H1 (cell line): ENCODE data around the gene PHGDH. TPM values are rescaled to one million over a fixed set of nuclear protein-coding genes. Genes with fewer than 3 reads are reported as not detected.

Experiments used
- RBBP5 ChIP-seq: IDR thresholded peaks from 2 replicates; pipeline ENCODE4 v1.7.1; 2012; ENCODE audit warnings: low read depth, mild to moderate bottlenecking, inconsistent platforms, low read length, moderate library complexity, borderline replicate concordance
- SIRT6 ChIP-seq: IDR thresholded peaks from one replicate; pipeline ENCODE4 v1.7.1; 2012; ENCODE audit warnings: low read length, inconsistent platforms
- polyA plus RNA-seq, 7 experiments: library from polyadenylated mRNA; depleted of rRNA in 3 of 7; stranded (reverse) in 5 of 7; unstranded in 2 of 7; fragments of >200 nt in 5 of 7; fragments of 200-250 nt in 2 of 7; gene quantifications; 1 replicate in 5 of 7; 2 replicates in 1 of 7; 4 replicates in 1 of 7; pipeline versions ENCODE4 v1.2.1 to v1.2.3, GENCODE V29; 2011 to 2013; ENCODE audit warnings: missing spikeins in 2 of 7, mixed read lengths in 2 of 7
- total RNA-seq: library from RNA; stranded (reverse); fragmentation: NEBNext Ultra II Directional; extraction: Animal tissue kit (Norgen Biotek cat#: 25700); gene quantifications from 2 replicates; pipeline ENCODE4 v1.2.1, GENCODE V29; 2021

The PHGDH gene
- total and polyA plus RNA-seq, 2 of the 8 experiments (the other 6 are each of a cell fraction or from before 2014, with no cell fraction given) = 358 to 687 TPM

GRCh38 chr1:119673171-119673940 lies 38.4 kb upstream of the PHGDH start (continued):
- TF ChIP-seq SIRT6 (no peak), RBBP5 (no peak)
- TF ChIP-seq, all 59 proteins: peak for 0
